Mesothelial cell of epicardium (in vitro differentiated cells): ENCODE results near the gene HTR3B. TPM values are rescaled to one million over a fixed set of nuclear protein-coding genes. Genes with fewer than 3 reads are reported as not detected.
"Not testable (repeated sequence)": the region's sequence is repeated elsewhere in the genome, so short reads cannot be mapped to it uniquely, and the experiment has no call there.

Experiments used
- DNase-seq, 2 experiments: peaks; one replicate each; pipeline ENCODE4 v3.0.0; 2021; ENCODE audit warnings: low spot score in 2 of 2; ENCODE audit not compliant: unreplicated experiment in 2 of 2
- H3K27ac Mint-ChIP-seq: 2 replicates; pipeline ENCODE4 v1.8.0; 2021; ENCODE audit warnings: mixed read lengths
- H3K27me3 Mint-ChIP-seq: 2 replicates; pipeline ENCODE4 v1.8.0; 2021; ENCODE audit warnings: low read depth, mixed read lengths
- H3K36me3 Mint-ChIP-seq: 2 replicates; pipeline ENCODE4 v1.8.0; 2021; ENCODE audit warnings: mixed read lengths
- H3K4me1 Mint-ChIP-seq: 2 replicates; pipeline ENCODE4 v1.8.0; 2021; ENCODE audit warnings: mixed read lengths
- H3K4me3 Mint-ChIP-seq: 2 replicates; pipeline ENCODE4 v1.8.0; 2021; ENCODE audit warnings: mild to moderate bottlenecking, moderate library complexity, mixed read lengths
- H3K9me3 Mint-ChIP-seq: 2 replicates; pipeline ENCODE4 v1.8.0; 2021; ENCODE audit warnings: mixed read lengths
- total RNA-seq: library from RNA; stranded (reverse); gene quantifications from 3 replicates; pipeline ENCODE4 v1.2.1, GENCODE V29; 2021
- TF ChIP-seq, protein P1 (sequence below): fragments of 200-600 bp; sonication (generic); IDR thresholded peaks from one replicate; pipeline ENCODE4 v1.5.0; 2021; ENCODE audit warnings: antibody characterized with exemption; ENCODE audit not compliant: unreplicated experiment

Gene HTR3B
- total RNA-seq, 1 donor from 2014 or later: not detected

DNA sequence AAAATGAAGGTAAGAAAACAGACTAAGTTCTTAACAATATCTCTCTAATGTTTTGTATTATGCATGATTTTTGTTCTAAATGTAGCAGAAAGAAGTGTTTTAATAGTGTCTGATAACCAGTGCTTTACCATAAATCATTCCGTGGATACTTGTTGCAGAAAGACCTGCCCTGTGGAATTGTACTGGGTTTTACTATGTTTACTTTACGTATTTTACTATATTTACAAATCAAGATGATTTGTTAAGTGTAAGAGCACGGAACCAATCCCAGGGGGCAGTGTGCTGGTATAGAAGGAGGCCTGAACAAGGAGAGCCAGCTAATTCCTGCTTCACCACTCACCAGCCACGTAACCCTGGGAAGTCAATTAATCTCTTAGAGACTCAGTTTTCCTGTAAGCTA, 1.4 kb downstream of the HTR3B start:
- H3K27ac Mint-ChIP-seq: no peak overlapping the region
- DNase-seq: no peak
- H3K36me3 Mint-ChIP-seq: no peaks in the 10 kb centered on the region
- H3K9me3 Mint-ChIP-seq: no peaks in the 10 kb centered on the region
- TF ChIP-seq, protein P1, sequence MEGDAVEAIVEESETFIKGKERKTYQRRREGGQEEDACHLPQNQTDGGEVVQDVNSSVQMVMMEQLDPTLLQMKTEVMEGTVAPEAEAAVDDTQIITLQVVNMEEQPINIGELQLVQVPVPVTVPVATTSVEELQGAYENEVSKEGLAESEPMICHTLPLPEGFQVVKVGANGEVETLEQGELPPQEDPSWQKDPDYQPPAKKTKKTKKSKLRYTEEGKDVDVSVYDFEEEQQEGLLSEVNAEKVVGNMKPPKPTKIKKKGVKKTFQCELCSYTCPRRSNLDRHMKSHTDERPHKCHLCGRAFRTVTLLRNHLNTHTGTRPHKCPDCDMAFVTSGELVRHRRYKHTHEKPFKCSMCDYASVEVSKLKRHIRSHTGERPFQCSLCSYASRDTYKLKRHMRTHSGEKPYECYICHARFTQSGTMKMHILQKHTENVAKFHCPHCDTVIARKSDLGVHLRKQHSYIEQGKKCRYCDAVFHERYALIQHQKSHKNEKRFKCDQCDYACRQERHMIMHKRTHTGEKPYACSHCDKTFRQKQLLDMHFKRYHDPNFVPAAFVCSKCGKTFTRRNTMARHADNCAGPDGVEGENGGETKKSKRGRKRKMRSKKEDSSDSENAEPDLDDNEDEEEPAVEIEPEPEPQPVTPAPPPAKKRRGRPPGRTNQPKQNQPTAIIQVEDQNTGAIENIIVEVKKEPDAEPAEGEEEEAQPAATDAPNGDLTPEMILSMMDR: no peak
- H3K4me3 Mint-ChIP-seq: no peak overlapping the region
- peaks cover 18% of the 10 kb centered on the region for H3K4me1 Mint-ChIP-seq
- peaks cover 51% of the 10 kb centered on the region for H3K27me3 Mint-ChIP-seq

DNA sequence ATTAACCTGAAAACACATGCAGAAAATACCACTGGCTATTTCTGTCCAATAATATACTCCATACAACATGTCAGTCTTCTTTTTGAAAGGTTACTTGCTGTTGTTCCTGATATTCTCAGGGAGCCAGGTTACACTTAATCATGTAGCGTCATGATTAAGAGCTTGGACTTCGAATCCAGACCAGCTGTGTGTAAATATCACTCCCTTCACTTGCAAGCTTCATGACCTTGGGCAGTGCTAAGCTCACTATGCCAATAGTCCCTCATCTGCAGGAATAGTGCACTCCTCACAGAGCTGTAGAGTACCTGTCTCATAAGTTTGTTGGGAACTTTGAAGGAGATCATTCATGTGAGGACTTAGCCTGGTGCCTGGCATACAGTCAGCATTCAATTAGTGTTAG, 1.9 kb downstream of the HTR3B start:
- no peaks in the 10 kb centered on the region for H3K9me3 Mint-ChIP-seq
- no peak overlapping the region for H3K4me3 Mint-ChIP-seq

DNA sequence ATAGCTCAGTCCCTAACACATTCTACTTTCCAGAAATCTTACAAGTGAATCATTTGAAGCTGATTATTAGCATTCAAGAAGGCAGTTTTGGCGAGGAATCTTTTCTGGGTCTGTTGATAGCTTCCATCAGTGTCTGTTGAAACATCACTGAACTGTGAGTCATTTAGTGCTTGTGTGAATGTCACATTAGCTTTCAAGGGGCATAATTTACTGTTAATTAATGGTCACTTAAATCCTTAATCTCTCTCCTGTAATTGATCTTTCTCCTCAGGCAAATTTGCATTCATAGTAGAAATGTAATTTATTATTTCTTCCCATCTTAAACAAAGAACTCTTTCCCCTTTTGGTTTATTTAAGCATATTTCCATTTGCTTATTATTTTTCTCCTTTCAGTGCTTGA, 2.6 kb downstream of the HTR3B start:
- Mint-ChIP-seq H3K4me3 (no peak overlapping the region), H3K4me1 (peaks cover 18% of the 10 kb centered on the region), H3K36me3 (no peaks in the 10 kb centered on the region), H3K27me3 (peaks cover 48% of the 10 kb centered on the region), H3K27ac (no peak overlapping the region), H3K9me3 (no peaks in the 10 kb centered on the region)
- no peak for DNase-seq
- TF ChIP-seq, protein P1: no peak

More for the DNA sequence above, 1.9 kb downstream of the HTR3B start:
- TF ChIP-seq, protein P1: no peak
- DNase-seq: no peak
- H3K36me3 Mint-ChIP-seq: no peaks in the 10 kb centered on the region
- H3K27ac Mint-ChIP-seq: no peak overlapping the region
- H3K4me1 Mint-ChIP-seq: peaks cover 18% of the 10 kb centered on the region
- H3K27me3 Mint-ChIP-seq: peaks cover 49% of the 10 kb centered on the region

DNA sequence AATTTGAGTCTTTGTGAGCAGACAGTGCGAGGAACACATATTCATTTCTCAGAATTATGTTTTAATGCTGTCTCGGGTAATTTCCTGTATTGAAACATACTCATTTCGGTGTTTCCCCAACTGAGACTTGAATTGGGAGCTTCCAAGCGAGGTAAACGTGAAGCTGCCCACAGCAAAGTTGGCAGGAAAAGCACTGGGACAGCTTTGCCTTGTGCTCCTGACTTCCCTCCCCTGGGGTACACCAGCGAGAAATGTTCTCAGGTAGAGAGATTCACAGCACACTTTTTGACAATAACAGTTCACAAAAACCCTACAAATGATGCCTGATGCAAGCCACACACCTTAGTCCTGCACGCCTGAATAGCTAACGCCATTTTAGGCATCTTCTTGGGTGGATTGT, 3.1 kb downstream of the HTR3B start:
- DNase-seq: no peak
- TF ChIP-seq, protein P1: no peak
- Mint-ChIP-seq H3K36me3 (no peaks in the 10 kb centered on the region), H3K27me3 (peaks cover 43% of the 10 kb centered on the region), H3K4me3 (no peak overlapping the region), H3K27ac (no peak overlapping the region), H3K4me1 (peaks cover 18% of the 10 kb centered on the region), H3K9me3 (no peaks in the 10 kb centered on the region)

DNA sequence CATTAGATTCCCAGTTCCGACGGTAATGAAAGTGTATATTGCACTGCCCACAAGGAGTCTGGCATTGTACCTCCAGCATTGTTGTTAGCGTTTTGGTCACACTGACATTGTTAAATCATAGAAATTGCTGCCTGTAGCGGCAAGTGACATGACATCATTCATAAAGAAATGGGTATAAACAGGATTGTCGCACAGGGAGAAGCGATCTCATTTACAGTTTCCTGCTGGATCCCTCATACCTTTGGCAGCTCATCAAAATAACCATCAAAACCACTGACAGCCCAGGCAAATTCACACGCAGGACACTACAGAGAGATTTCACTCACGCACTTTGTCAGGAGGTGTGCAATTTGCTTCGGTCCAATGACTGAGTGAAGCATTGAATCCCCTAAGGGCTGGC, 3.5 kb downstream of the HTR3B start:
- DNase-seq: no peak
- Mint-ChIP-seq H3K4me1 (peaks cover 18% of the 10 kb centered on the region), H3K27ac (no peak overlapping the region), H3K9me3 (no peaks in the 10 kb centered on the region), H3K27me3 (peaks cover 38% of the 10 kb centered on the region), H3K4me3 (no peak overlapping the region), H3K36me3 (no peaks in the 10 kb centered on the region)
- TF ChIP-seq, protein P1: no peak

DNA sequence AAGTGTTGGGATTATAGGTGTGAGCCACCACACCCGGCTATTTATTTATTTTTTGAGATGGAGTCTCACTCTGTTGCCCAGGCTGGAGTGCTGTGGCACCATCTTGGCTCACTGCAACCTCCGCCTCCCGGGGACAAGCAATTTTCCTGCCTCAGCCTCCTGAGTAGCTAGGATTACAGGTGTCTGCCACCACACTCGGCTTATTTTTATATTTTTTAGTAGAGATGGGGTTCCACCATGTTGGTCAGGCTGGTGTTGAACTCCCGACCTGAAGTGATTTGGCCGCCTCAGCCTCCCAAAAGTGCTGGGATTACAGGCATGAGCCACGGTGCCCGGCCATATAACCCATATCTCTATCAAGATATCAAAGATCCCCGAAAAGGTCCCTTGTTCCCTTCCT, 6.9 kb downstream of the HTR3B start:
- H3K4me1 Mint-ChIP-seq, H3K27ac Mint-ChIP-seq, H3K4me3 Mint-ChIP-seq, DNase-seq, H3K36me3 Mint-ChIP-seq: not testable (repeated sequence)
- Mint-ChIP-seq H3K27me3 (peaks cover 36% of the 10 kb centered on the region), H3K9me3 (peaks cover 10% of the 10 kb centered on the region)
